Osteoblast (primary cell): Measurements from ENCODE around the gene NEURL4. TPM values are rescaled to one million over a fixed set of nuclear protein-coding genes. Genes with fewer than 3 reads are reported as not detected.

Source experiments
- DNase-seq: peaks from one replicate; pipeline ENCODE4 v3.0.0; 2011; ENCODE audit warnings: low spot score, mixed read lengths; ENCODE audit not compliant: insufficient read length; ENCODE audit errors: missing footprints
- H2AFZ ChIP-seq: 2 replicates; pipeline ENCODE4 v1.6.0; 2011; ENCODE audit warnings: mild to moderate bottlenecking, low read length
- H3K27ac ChIP-seq: 2 replicates; pipeline ENCODE4 v1.5.1; 2011; ENCODE audit warnings: mild to moderate bottlenecking, low read depth, low read length, moderate library complexity
- H3K27me3 ChIP-seq: 2 replicates; pipeline ENCODE4 v1.6.0; 2012; ENCODE audit warnings: mild to moderate bottlenecking, control low read depth, inconsistent platforms, low read length, moderate library complexity; ENCODE audit not compliant: insufficient read depth
- H3K36me3 ChIP-seq: 2 replicates; pipeline ENCODE4 v1.5.1; 2011; ENCODE audit warnings: mild to moderate bottlenecking, low read length, control low read depth, moderate library complexity; ENCODE audit not compliant: insufficient read depth
- H3K4me1 ChIP-seq: 2 replicates; pipeline ENCODE4 v1.5.1; 2011; ENCODE audit warnings: mild to moderate bottlenecking, low read length, control low read depth, moderate library complexity; ENCODE audit not compliant: insufficient read depth
- H3K4me2 ChIP-seq: 2 replicates; pipeline ENCODE4 v1.6.0; 2011; ENCODE audit warnings: mild to moderate bottlenecking, low read length; ENCODE audit not compliant: insufficient read depth
- H3K4me3 ChIP-seq: fragments of 200-600 bp; sonication (generic); 3 replicates; pipeline ENCODE4 v1.5.1; 2012; ENCODE audit warnings: mild to moderate bottlenecking, low read length, inconsistent platforms; ENCODE audit not compliant: insufficient read depth
- H3K79me2 ChIP-seq: 2 replicates; pipeline ENCODE4 v1.6.0; 2012; ENCODE audit warnings: mild to moderate bottlenecking, low read length, control low read depth, inconsistent platforms; ENCODE audit not compliant: insufficient read depth
- H3K9me3 ChIP-seq: 2 replicates; pipeline ENCODE4 v1.5.1; 2011; ENCODE audit warnings: low read depth, low read length, control low read depth
- H4K20me1 ChIP-seq: 2 replicates; pipeline ENCODE4 v1.6.0; 2012; ENCODE audit warnings: mild to moderate bottlenecking, low read length, control low read depth; ENCODE audit not compliant: insufficient read depth
- total RNA-seq: library from RNA; depleted of rRNA; stranded (reverse); fragments of >200 nt; gene quantifications from 2 replicates; pipeline ENCODE4 v1.2.3, GENCODE V29; 2012
- TF ChIP-seq, protein P1 (sequence below): IDR thresholded peaks from 2 replicates; pipeline ENCODE4 v1.5.1; 2011; ENCODE audit warnings: mild to moderate bottlenecking, low read depth, low read length, moderate library complexity; ENCODE audit errors: extremely low read depth

Gene NEURL4
- total RNA-seq, 1 donor = 18.8 TPM

DNA sequence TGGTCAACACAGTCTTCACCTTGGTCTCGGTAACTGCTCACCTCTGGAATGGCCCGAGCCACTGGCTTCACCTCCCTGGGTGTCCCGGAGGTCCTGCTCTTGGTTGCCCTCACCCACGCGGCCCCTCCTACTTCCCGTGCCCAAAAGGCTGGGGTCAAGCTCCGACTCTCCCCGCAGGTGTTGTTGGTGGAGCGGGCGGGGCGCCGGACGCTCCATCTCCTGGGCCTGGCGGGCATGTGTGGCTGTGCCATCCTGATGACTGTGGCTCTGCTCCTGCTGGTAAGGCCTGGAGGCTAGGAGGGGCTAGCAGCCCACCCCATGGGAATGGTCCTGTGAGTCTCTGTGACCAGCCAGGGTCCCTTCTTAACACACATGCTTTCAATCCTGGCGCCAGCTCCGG is 44.2 kb downstream of the NEURL4 start:
- Histone ChIP-seq H3K27ac (no peak overlapping the region), H3K4me2 (no peak overlapping the region), H3K27me3 (peaks cover 48% of the 10 kb centered on the region), H2AFZ (no peak overlapping the region), H3K79me2 (no peaks in the 10 kb centered on the region), H3K9me3 (no peaks in the 10 kb centered on the region), H4K20me1 (no peaks in the 10 kb centered on the region), H3K36me3 (no peaks in the 10 kb centered on the region), H3K4me1 (peaks cover 9% of the 10 kb centered on the region), H3K4me3 (no peak overlapping the region)
- DNase-seq = peak; percentile 4
- TF ChIP-seq, protein P1, sequence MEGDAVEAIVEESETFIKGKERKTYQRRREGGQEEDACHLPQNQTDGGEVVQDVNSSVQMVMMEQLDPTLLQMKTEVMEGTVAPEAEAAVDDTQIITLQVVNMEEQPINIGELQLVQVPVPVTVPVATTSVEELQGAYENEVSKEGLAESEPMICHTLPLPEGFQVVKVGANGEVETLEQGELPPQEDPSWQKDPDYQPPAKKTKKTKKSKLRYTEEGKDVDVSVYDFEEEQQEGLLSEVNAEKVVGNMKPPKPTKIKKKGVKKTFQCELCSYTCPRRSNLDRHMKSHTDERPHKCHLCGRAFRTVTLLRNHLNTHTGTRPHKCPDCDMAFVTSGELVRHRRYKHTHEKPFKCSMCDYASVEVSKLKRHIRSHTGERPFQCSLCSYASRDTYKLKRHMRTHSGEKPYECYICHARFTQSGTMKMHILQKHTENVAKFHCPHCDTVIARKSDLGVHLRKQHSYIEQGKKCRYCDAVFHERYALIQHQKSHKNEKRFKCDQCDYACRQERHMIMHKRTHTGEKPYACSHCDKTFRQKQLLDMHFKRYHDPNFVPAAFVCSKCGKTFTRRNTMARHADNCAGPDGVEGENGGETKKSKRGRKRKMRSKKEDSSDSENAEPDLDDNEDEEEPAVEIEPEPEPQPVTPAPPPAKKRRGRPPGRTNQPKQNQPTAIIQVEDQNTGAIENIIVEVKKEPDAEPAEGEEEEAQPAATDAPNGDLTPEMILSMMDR = no peak

DNA sequence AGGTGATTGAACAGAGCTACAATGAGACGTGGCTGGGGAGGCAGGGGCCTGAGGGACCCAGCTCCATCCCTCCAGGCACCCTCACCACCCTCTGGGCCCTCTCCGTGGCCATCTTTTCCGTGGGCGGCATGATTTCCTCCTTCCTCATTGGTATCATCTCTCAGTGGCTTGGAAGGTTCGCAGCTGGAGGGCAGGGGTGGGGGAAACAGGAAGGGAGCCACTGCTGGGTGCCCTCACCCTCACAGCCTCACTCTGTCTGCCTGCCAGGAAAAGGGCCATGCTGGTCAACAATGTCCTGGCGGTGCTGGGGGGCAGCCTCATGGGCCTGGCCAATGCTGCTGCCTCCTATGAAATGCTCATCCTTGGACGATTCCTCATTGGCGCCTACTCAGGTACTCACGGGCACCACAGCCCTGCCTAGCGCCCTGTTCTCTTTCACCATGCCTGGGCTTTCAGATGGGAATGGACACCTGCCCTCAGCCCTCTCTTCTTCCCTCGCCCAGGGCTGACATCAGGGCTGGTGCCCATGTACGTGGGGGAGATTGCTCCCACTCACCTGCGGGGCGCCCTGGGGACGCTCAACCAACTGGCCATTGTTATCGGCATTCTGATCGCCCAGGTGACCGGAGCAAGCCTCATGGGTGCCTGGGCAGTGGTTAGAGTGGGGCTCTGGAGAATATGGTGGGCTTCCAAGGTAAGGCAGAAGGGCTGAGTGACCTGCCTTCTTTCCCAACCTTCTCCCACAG is 45.5 kb downstream of the NEURL4 start:
- Histone ChIP-seq H3K36me3 (no peaks in the 10 kb centered on the region), H3K4me1 (peaks cover 9% of the 10 kb centered on the region), H3K4me3 (no peak overlapping the region), H3K27me3 (peaks cover 48% of the 10 kb centered on the region), H3K4me2 (no peak overlapping the region), H4K20me1 (no peaks in the 10 kb centered on the region), H2AFZ (no peak overlapping the region), H3K27ac (no peak overlapping the region), H3K9me3 (no peaks in the 10 kb centered on the region), H3K79me2 (no peaks in the 10 kb centered on the region)
- TF ChIP-seq, protein P1 = no peak
- peak; percentile 68 for DNase-seq

DNA sequence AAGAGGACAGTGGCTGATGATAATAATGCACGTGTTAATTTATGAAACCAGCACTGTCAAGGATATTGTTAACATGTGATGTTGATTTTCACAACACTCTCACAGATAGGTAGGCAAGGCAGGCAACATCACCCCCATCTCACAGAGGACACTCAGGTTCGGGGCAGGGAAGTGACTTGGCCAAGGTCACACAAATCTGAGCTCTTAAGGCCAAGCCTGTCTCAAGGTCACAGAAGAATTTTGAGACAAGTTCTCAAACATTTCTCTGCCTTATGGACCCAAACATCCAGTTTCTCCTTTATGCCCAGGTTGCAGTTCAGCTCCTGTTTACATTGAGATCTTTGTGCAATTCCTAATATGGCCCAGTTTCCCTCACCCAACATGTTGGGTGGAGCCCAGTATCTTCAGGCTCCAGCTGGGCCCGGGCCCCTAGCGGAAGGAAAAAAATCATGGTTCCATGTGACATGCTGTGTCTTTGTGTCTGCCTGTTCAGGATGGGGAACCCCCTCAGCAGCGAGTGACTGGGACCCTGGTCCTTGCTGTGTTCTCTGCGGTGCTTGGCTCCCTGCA is 46.3 kb downstream of the NEURL4 start:
- no peak overlapping the region for H3K4me3 ChIP-seq
- H3K79me2 ChIP-seq = no peaks in the 10 kb centered on the region
- no peak overlapping the region for H3K4me2 ChIP-seq
- no peaks in the 10 kb centered on the region for H3K9me3 ChIP-seq
- no peak overlapping the region for H2AFZ ChIP-seq
- H3K27me3 ChIP-seq = peaks cover 44% of the 10 kb centered on the region
- H4K20me1 ChIP-seq = no peaks in the 10 kb centered on the region
- H3K4me1 ChIP-seq = peaks cover 9% of the 10 kb centered on the region
- no peaks in the 10 kb centered on the region for H3K36me3 ChIP-seq
- TF ChIP-seq, protein P1 = no peak
- DNase-seq = peak; percentile 72
- no peak overlapping the region for H3K27ac ChIP-seq

DNA sequence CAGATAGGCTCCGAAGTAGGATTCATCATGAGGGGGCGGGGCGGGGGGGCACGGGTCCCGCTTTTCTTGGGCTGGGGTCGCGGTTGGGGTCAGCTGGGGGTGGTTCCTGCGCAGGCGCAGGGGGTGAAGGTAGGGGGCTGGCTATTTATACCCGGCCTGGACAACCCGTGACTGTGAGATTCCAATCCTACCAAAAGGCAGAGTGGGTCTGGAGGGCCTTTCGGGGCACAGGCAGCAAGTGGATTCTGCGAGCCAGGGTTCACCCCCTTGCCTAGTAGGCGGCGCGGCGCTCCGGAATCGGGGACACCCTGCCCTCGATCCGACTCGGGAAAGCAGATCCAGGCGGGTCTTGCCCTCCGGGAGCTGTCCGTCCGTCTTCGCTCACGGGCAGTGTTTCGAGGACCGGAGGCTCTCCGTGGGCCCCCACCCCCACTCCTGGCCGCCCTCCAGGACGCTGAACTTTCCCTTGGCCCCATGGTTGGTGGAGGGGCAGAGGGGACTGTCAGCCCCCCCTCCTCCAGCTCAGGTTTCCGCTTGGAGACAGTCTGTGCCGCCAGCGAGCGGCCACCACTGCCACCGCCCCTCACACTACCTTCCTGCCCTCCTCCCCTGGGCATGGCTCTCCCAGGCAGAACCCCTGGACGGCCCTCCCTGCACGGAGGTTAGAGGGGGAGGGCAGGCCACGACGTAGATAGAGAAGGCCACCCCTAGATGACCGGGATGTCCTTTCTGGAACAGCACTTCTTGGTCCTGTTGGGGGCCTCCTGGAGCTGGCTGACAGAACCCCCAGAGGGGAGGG is 47.0 kb downstream of the NEURL4 start:
- Histone ChIP-seq H2AFZ (no peak overlapping the region), H4K20me1 (no peaks in the 10 kb centered on the region), H3K27ac (no peak overlapping the region), H3K36me3 (no peaks in the 10 kb centered on the region), H3K4me2 (peak overlapping the region; percentile 85), H3K79me2 (no peaks in the 10 kb centered on the region), H3K9me3 (no peaks in the 10 kb centered on the region), H3K4me3 (peak overlapping the region; percentile 65), H3K27me3 (peaks cover 37% of the 10 kb centered on the region), H3K4me1 (peaks cover 9% of the 10 kb centered on the region)
- TF ChIP-seq, protein P1 = no peak
- DNase-seq = peak; percentile 72
